ENCODE measurements around the gene EPHX1. TPM values are rescaled to one million over a fixed set of nuclear protein-coding genes. Genes with fewer than 3 reads are reported as not detected.
"Not testable (repeated sequence)": the region's sequence is repeated elsewhere in the genome, so short reads cannot be mapped to it uniquely, and the experiment has no call there.

The EPHX1 gene
- total RNA-seq, 2 experiments from 2014 or later = 2.7 to 4.3 TPM

DNA sequence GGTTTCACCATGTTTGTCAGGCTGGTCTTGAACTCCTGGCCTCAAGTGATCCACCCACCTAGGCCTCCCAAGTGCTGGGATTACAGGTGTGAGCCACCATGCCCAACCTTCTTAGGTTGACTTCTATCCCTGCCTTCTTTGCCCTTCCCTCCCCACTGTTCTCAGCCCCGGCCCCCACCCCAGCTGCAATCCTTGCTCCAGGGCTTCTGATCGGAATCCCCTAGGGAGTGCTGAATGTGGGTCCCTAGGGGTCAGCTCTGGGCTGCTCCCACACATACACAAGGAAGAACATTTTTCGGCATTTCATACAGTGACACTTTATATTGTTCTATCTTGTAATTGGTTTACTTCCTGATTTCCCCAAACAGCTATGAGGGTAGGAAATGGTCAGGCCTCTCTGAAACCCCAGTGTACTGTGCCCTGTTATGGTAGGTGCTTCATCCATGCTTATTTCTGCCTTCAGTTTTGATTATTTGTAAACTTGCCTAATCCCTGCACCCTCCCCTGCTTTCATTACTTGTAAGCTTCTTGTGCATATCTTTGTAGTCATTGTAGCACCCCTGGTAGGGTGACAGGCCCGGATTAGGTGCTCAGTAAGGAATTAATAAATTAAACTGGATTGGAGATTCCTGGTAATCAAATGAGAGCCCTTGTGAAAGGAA, 38.1 kb upstream of the EPHX1 start:
- no peak overlapping the region for H3K4me3 Mint-ChIP-seq
- peaks cover 2% of the 10 kb centered on the region for H3K9me3 Mint-ChIP-seq
- no peak overlapping the region for H3K27ac Mint-ChIP-seq
- DNase-seq = no peak
- H3K36me3 Mint-ChIP-seq = peaks cover 5% of the 10 kb centered on the region
- H3K27me3 Mint-ChIP-seq = no peaks in the 10 kb centered on the region
- H3K4me1 Mint-ChIP-seq = peaks cover 5% of the 10 kb centered on the region

DNA sequence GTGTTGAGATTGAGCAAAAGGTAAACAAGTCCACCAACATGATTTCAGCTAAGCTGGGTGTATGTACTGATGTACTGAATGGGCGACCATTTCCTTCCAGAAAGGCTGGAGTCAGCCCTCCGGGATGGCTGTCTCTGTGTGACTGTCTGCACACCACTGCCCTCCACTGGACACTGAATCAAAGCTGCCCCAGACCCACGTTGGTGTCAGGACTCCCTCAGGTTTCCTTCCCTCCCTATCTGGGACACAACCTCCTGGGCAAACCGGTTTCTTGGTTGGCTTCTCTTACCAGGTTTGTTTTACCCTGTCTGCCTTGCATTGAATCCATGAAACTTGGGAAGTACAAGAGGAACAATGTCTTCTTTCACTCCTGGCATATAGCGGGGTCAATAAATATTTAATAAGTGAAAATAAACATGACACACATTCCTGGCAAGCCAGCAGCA, 37.6 kb upstream of the EPHX1 start:
- peaks cover 5% of the 10 kb centered on the region for H3K4me1 Mint-ChIP-seq
- H3K9me3 Mint-ChIP-seq = peaks cover 2% of the 10 kb centered on the region
- no peak overlapping the region for H3K27ac Mint-ChIP-seq
- DNase-seq = peak; percentile 29
- H3K36me3 Mint-ChIP-seq = peaks cover 5% of the 10 kb centered on the region
- H3K4me3 Mint-ChIP-seq = no peak overlapping the region
- H3K27me3 Mint-ChIP-seq = no peaks in the 10 kb centered on the region

DNA sequence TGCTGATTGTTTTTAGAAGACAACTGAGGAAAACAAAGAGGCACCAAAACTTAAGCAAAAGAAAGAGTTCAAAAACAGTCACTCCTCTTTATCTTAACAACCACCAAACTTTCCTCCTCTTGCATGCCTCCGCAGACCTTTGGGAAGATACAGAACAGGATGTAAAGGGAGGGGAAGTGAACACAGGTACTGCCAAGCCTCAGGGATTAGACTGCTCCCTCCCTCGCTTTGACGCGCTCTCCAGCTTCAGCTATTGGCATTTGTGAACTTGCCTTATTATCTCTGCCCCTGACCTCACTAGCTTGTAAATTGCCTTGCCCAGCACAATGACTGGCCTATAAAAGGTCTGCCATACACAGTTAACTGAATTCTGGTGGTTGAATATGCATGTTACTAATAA, 37.1 kb upstream of the EPHX1 start:
- no peak for DNase-seq
- Mint-ChIP-seq H3K36me3 (peaks cover 5% of the 10 kb centered on the region), H3K4me3 (no peak overlapping the region), H3K27ac (no peak overlapping the region), H3K9me3 (peaks cover 2% of the 10 kb centered on the region), H3K4me1 (peaks cover 5% of the 10 kb centered on the region), H3K27me3 (no peaks in the 10 kb centered on the region)

DNA sequence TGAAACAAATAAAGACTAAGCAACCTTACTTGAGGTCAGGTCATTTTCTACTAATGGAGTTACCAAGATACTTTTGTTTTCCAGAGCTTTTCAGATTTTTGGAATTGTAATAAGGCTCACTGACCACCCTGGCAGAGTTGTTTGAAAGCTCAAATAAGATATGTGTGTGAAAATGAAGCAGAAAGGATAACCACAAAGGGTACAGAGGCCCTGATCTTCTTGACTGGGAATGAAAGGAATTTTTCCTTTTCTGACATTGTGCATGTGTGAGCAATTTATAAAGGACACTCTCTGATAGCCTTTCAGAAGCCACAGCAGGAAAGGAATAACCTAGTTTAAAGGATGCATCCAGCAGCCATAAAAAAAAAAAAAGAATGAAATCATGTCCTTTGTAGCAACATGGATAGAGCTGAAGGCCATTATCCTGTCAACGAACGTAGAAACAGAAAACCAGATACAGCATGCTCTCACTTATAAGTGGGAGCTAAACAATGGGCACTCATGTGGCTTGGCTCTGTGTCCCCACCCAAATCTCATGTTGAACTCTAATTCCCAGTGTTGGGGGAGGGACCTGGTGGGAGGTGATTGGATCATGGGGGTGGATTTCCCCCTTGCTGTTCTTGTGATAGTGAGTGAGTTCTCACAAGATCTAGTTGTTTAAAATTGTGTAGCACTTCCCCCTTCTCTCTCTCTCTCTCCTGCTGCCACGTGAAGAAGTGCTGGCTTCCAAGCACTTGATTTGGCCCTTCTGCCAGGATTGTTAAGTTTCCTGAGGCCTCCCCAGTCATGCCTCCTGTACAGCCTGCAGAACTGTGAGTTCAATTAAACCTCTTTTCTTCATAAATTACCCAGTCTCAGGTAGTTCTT, 35.4 kb upstream of the EPHX1 start:
- Mint-ChIP-seq H3K36me3 (peaks cover 13% of the 10 kb centered on the region), H3K4me3 (no peak overlapping the region), H3K4me1 (peaks cover 5% of the 10 kb centered on the region), H3K27ac (no peak overlapping the region), H3K9me3 (peaks cover 2% of the 10 kb centered on the region), H3K27me3 (no peaks in the 10 kb centered on the region)
- no peak for DNase-seq

DNA sequence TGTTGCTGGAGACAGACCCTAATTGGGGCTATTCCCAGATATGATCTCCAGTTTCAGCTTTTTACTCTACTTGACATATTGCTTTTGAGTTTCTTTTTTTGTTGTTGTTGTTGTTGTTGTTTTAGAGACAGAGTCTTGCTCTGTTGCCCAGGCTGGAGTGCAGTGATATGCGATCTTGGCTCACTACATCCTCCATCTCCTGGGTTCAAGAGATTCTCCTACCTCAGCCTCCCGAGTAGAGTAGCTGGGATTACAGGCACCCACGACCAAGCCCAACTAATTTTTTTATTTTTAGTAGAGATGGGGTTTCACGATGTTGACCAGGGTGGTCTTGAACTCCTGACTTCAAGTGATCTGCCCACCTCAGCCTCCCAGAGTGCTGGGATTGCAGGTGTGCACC, 33.6 kb upstream of the EPHX1 start:
- Mint-ChIP-seq H3K4me3 (no peak overlapping the region), H3K4me1 (peaks cover 17% of the 10 kb centered on the region), H3K36me3 (peaks cover 19% of the 10 kb centered on the region), H3K9me3 (peaks cover 2% of the 10 kb centered on the region), H3K27ac (no peak overlapping the region), H3K27me3 (no peaks in the 10 kb centered on the region)
- no peak for DNase-seq

DNA sequence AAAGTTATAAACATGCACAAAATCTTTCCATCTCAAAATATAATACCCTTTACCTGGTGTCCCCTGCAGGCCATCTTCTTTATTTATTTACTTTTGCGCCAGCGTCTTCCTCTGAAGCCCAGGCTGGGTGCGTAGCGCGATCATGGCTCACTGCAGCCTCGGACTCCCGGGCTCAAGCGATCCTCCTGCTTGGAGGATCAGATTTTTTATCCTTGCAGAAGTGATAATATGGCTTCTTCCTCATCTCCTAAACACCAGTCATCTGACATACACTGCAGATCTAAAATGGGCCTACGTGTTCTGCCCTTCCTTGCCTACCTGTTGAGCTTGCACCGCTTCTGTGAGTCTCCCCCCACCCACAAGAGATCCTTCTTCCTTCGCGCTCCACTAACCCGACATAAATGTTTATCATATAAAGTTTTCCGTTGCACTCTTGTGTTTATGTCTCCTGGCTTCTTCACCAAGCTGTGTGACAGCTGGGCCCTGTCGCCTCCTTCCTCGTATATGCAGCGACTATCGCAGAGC, 32.8 kb upstream of the EPHX1 start:
- H3K27me3 Mint-ChIP-seq = no peaks in the 10 kb centered on the region
- no peak for DNase-seq
- H3K36me3 Mint-ChIP-seq = peaks cover 22% of the 10 kb centered on the region
- H3K9me3 Mint-ChIP-seq = peaks cover 2% of the 10 kb centered on the region
- H3K27ac Mint-ChIP-seq = no peak overlapping the region
- H3K4me1 Mint-ChIP-seq = peaks cover 22% of the 10 kb centered on the region
- H3K4me3 Mint-ChIP-seq = no peak overlapping the region

DNA sequence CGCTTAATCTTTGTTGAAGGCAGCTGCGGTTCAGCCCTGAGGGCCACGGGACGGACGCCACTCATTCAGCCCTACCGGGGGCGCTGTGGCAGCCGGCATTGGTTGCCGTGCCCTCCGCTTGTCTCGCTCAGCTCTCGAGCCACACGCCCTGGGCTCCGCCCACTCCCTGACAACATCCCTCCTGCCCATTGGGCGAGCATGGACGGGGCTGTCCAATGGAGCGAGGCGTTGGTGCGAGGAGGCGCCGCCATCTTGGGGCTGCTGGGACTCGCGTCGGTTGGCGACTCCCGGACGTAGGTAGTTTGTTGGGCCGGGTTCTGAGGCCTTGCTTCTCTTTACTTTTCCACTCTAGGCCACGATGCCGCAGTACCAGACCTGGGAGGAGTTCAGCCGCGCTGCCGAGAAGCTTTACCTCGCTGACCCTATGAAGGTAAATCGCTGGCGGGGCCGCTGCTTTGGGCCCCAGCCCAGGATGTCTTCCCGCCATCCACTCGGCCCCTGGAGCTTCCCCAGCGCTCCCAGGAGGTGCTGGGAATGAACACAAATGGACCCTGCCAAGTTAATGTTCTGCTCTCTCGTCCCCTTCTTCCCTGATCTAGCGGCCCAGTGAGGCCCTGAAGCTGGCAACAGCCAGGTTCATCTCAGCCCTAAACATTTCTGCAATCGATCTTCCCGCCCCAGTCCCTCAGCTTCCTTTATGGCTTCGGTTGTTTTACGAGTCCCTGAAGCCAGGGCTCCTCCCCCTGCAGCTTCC, 32.2 kb upstream of the EPHX1 start, which contains the start of gene SRP9:
TSS of gene SRP9 (plus strand) at position 244 of the 754 bp plus-strand sequence. CDS start at position 359, 115 bp downstream.
- Mint-ChIP-seq H3K27me3 (no peaks in the 10 kb centered on the region), H3K4me3 (no peak within 1 kb of the TSS), H3K27ac (no peak within 1 kb of the TSS), H3K9me3 (peaks cover 2% of the 10 kb centered on the region), H3K36me3 (peaks cover 29% of the 10 kb centered on the region), H3K4me1 (peaks cover 28% of the 10 kb centered on the region)
- peak; percentile 99 for DNase-seq

DNA sequence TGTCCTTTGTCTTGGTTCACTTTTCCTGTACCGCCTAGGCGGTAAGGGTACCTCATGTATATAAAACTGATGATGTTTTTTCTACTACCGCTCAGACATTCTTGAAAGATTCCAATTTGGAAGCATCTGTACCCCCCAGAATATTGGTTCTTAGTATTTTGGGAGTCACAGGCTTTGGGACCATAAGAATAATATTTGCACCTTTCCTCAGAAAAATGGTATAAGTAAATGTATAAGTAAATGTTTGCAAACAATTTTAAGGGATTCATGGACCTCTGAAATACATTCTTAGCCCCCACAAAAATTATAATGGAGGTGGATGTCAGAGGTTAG, 31.6 kb upstream of the EPHX1 start:
- peaks cover 2% of the 10 kb centered on the region for H3K9me3 Mint-ChIP-seq
- no peak overlapping the region for H3K4me3 Mint-ChIP-seq
- H3K4me1 Mint-ChIP-seq = peaks cover 32% of the 10 kb centered on the region
- DNase-seq = no peak
- no peaks in the 10 kb centered on the region for H3K27me3 Mint-ChIP-seq
- peaks cover 30% of the 10 kb centered on the region for H3K36me3 Mint-ChIP-seq
- H3K27ac Mint-ChIP-seq = no peak overlapping the region

DNA sequence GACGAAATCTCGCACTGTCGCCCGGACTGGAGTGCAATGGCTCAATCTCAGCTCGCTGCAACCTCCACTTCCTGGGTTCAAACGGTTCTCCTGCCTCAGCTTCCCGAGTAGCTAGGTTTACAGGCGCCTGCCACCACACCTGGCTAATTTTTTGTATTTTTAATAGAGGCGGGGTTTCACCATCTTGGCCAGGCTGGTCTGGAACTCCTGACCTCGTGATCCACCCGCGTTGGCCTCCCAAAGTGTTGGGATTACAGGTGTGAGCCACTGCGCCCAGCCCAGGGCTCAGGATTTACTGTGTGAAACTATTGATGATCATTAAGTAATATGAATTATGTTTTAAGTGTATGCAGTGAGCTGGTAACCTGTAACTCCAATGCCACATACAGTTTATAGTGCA, 30.8 kb upstream of the EPHX1 start:
- H3K27ac Mint-ChIP-seq, H3K9me3 Mint-ChIP-seq, H3K27me3 Mint-ChIP-seq, H3K4me3 Mint-ChIP-seq, DNase-seq: not testable (repeated sequence)
- Mint-ChIP-seq H3K36me3 (peaks cover 33% of the 10 kb centered on the region), H3K4me1 (peaks cover 38% of the 10 kb centered on the region)

DNA sequence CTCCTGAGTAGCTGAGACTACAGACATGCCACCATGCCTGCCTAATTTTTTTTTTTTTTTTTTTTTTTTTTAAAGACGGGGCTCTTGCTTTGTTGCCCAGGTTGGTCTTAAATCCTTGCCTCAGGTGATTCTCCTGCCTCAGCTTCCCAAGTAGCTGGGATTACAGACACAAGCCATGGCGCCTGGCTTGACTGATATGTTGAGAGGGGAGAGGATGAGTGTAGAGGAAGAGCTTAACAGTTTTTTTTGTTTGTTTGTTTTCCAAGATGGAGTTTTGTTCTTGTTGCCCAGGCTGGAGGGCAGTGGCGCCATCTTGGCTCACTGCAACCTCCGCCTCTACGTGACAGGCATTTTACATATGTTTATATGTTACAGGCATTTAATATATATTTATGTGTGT, 29.8 kb upstream of the EPHX1 start:
- Mint-ChIP-seq H3K4me3 (peak overlapping the region; percentile 44), H3K27me3 (no peaks in the 10 kb centered on the region), H3K4me1 (peaks cover 34% of the 10 kb centered on the region)

DNA sequence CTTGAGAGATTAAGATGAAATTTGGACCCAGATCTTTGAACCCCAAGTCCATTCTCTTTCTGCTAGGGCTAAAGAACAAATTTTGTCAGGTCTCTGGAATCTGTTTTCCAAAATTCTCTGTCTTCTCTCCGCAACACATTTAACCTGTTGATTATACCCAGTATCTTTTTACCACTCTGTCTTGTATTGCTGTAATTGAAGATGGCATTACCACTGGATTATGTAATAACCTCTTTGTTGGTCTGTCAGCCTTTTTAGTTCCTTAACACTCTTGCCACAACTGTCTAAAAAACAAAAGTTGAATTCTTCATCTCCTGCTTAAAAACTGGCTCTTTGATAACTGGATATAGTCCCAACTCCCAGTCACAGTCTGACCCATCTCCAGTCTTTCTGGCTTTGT, 29.3 kb upstream of the EPHX1 start:
- DNase-seq = no peak
- no peaks in the 10 kb centered on the region for H3K9me3 Mint-ChIP-seq
- peak overlapping the region; percentile 38 for H3K4me3 Mint-ChIP-seq
- H3K27ac Mint-ChIP-seq = peak overlapping the region; percentile 52
- peaks cover 35% of the 10 kb centered on the region for H3K36me3 Mint-ChIP-seq
- H3K4me1 Mint-ChIP-seq = peaks cover 34% of the 10 kb centered on the region
- no peaks in the 10 kb centered on the region for H3K27me3 Mint-ChIP-seq

More for the DNA sequence above, 29.8 kb upstream of the EPHX1 start:
- no peak for DNase-seq
- no peaks in the 10 kb centered on the region for H3K9me3 Mint-ChIP-seq
- no peak overlapping the region for H3K27ac Mint-ChIP-seq
- peaks cover 32% of the 10 kb centered on the region for H3K36me3 Mint-ChIP-seq

DNA sequence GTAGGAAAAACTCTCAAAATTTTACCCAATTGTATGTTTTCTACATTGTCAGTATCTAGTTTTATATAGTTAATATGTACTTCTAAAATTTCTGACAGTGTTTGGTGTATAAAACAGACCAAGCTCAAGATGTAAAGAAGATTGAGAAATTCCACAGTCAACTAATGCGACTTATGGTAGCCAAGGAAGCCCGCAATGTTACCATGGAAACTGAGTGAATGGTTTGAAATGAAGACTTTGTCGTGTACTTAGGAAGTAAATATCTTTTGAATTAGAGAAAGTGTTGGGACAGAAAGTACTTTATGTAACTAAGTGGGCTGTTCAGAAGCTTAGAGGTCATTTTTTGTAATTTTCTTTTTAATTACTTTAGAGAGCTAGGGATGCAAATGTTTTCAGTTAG, 20.8 kb upstream of the EPHX1 start:
- not testable (repeated sequence) for DNase-seq, H3K27ac Mint-ChIP-seq, H3K4me3 Mint-ChIP-seq, H3K27me3 Mint-ChIP-seq, H3K4me1 Mint-ChIP-seq, H3K9me3 Mint-ChIP-seq
- H3K36me3 Mint-ChIP-seq = peaks cover 59% of the 10 kb centered on the region

DNA sequence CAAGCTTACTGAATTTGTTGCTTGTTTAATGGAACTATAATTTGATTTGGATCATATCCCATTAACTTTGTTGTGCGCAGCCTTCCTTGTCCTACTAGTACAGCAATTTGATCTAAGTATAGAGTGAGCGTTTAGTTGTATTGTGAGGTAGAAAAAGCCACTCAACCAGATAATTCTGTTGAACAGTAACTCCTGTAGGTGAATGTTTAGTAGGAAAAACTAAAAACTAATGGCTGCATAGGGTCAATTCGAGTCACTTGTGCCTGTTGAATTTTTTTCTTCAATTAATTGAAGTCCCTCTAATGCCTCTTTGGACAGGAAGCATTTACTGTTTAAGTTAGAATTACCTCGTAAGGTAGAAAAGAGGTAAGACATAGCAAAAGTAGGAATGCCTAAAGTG, 15.0 kb upstream of the EPHX1 start:
- Mint-ChIP-seq H3K27me3 (no peaks in the 10 kb centered on the region), H3K9me3 (peaks cover 5% of the 10 kb centered on the region), H3K4me3 (no peak overlapping the region), H3K27ac (no peak overlapping the region), H3K4me1 (peaks cover 1% of the 10 kb centered on the region), H3K36me3 (peaks cover 51% of the 10 kb centered on the region)
- no peak for DNase-seq

DNA sequence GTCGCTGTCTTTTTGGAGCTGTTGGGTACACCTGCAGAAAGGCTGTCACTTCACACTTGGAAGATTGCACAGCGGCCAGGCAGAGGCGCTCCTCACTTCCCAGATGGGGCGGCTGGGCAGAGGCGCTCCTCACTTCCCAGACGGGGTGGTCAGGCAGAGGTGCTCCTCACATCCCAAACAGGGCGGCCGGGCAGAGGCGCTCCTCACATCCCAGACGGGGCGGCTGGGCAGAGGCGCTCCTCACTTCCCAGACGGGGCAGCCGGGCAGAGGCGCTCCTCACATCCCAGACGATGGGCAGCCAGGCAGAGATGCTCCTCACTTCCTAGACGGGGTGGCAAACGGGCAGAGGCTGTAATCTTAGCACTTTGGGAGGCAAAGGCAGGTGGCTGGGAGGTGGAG, 13.8 kb upstream of the EPHX1 start:
- not testable (repeated sequence) for DNase-seq, H3K9me3 Mint-ChIP-seq, H3K4me3 Mint-ChIP-seq, H3K27me3 Mint-ChIP-seq, H3K4me1 Mint-ChIP-seq, H3K27ac Mint-ChIP-seq
- peaks cover 42% of the 10 kb centered on the region for H3K36me3 Mint-ChIP-seq

DNA sequence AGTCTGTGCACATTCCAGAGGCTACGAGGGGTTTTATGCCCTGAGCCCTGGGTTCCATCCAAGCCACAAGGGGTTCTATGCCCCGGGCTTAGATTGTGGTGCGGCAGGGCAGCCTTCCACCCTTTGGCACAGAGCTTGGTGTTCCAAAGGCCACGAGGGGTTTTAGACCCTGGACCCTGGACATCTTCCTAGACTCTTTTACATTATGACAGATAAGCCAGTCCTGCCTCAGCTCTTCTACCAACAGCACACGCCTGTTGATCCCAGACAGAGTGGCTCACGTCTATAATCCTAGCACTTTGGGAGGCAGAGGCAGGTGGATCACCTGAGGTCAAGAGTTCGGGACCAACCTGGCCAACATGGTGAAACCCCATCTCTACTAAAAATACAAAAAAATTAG, 8.8 kb upstream of the EPHX1 start:
- H3K4me1 Mint-ChIP-seq, DNase-seq, H3K4me3 Mint-ChIP-seq, H3K27ac Mint-ChIP-seq, H3K9me3 Mint-ChIP-seq, H3K27me3 Mint-ChIP-seq, H3K36me3 Mint-ChIP-seq: not testable (repeated sequence)

Measured in activated naive CD8-positive, alpha-beta T cell treated with anti-CD3 and anti-CD28 coated beads for 36 hours (primary cell).